Gastrocnemius medialis (tissue), 4 donors: ENCODE measurements around the gene TMTC1. TPM values are rescaled to one million over a fixed set of nuclear protein-coding genes. Genes with fewer than 3 reads are reported as not detected.

ENCODE experiments used
- ATAC-seq, 2 donors: fragments of 150-250 bp; one replicate each; pipeline ENCODE4 v1.9.1; 2016
- DNase-seq, 2 donors: peaks; one replicate each; pipeline ENCODE4 v3.0.0-alpha.2; 2019
- H3K27ac ChIP-seq, 4 donors: fragments of 200-600 bp; sonication (generic); 1 replicate in 1 of 4; 2 replicates in 3 of 4; pipeline ENCODE4 v1.5.1; 2016 to 2018; ENCODE audit warnings: mild to moderate bottlenecking in 2 of 4, moderate library complexity in 1 of 4
- H3K27me3 ChIP-seq, 3 donors: fragments of 200-600 bp; sonication (generic) in 2 of 3; 1 replicate in 1 of 3; 2 replicates in 2 of 3; pipeline versions ENCODE4 v1.5.1 to v1.6.0; 2016 to 2019; ENCODE audit warnings: mild to moderate bottlenecking in 1 of 3, moderate library complexity in 1 of 3
- H3K36me3 ChIP-seq, 2 donors: fragments of 200-600 bp; sonication (generic) in 1 of 2; one replicate each; pipeline ENCODE4 v1.5.1; 2017 to 2018
- H3K4me1 ChIP-seq, 2 donors: fragments of 200-600 bp; sonication (generic) in 1 of 2; one replicate each; pipeline ENCODE4 v1.5.1; 2016 to 2017; ENCODE audit warnings: mild to moderate bottlenecking in 2 of 2
- H3K4me3 ChIP-seq, 4 donors: fragments of 200-600 bp; sonication (generic) in 3 of 4; 1 replicate in 1 of 4; 2 replicates in 3 of 4; pipeline ENCODE4 v1.5.1; 2016 to 2019; ENCODE audit warnings: mild to moderate bottlenecking in 2 of 4
- H3K9me3 ChIP-seq, 3 donors: fragments of 200-600 bp; sonication (generic) in 2 of 3; 1 replicate in 1 of 3; 2 replicates in 2 of 3; pipeline ENCODE4 v1.5.1; 2016 to 2019
- POLR2A ChIP-seq, 2 donors: fragments of 450-650 bp; IDR thresholded peaks; one replicate each; pipeline ENCODE4 v1.6.1; 2017; ENCODE audit warnings: antibody characterized with exemption in 2 of 2, mild to moderate bottlenecking in 2 of 2, moderate library complexity in 2 of 2
- in situ Hi-C, 4 donors: fragments of 200-750 bp; cut with MboI; loops; one replicate each; pipeline versions ENCODE4 v1.15.0 to v1.8.0; 2017; ENCODE audit warnings: low sequenced_read_pairs in 4 of 4
- intact Hi-C: fragments of 100-400 bp; cut with DNase I; formaldehyde crosslinking; loops from one replicate; pipeline ENCODE4 v1.15.1; 2023; ENCODE audit warnings: low total_unique reads
- total RNA-seq, 4 donors: library from RNA; depleted of rRNA; stranded (reverse); fragments of >200 nt; gene quantifications; one replicate each; pipeline versions ENCODE4 v1.1.0 to v1.2.3, GENCODE V29; 2016
- TF ChIP-seq, protein P1 (sequence below), 5 experiments: fragments of 450-650 bp in 3 of 5; fragments of 200-600 bp in 2 of 5; sonication (generic) in 2 of 5; IDR thresholded peaks in 4 of 5; conservative IDR thresholded peaks in 1 of 5; 1 replicate in 4 of 5; 2 replicates in 1 of 5; pipeline ENCODE4 v1.5.1; 2016 to 2019; ENCODE audit warnings: antibody characterized with exemption in 5 of 5, mild to moderate bottlenecking in 3 of 5, moderate library complexity in 3 of 5

The TMTC1 gene
- total RNA-seq, 4 donors from 2014 or later: 38.5 to 83.5 (median 42.6) TPM

- TF ChIP-seq, protein P1, sequence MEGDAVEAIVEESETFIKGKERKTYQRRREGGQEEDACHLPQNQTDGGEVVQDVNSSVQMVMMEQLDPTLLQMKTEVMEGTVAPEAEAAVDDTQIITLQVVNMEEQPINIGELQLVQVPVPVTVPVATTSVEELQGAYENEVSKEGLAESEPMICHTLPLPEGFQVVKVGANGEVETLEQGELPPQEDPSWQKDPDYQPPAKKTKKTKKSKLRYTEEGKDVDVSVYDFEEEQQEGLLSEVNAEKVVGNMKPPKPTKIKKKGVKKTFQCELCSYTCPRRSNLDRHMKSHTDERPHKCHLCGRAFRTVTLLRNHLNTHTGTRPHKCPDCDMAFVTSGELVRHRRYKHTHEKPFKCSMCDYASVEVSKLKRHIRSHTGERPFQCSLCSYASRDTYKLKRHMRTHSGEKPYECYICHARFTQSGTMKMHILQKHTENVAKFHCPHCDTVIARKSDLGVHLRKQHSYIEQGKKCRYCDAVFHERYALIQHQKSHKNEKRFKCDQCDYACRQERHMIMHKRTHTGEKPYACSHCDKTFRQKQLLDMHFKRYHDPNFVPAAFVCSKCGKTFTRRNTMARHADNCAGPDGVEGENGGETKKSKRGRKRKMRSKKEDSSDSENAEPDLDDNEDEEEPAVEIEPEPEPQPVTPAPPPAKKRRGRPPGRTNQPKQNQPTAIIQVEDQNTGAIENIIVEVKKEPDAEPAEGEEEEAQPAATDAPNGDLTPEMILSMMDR (IDR thresholded peaks at IDR 0.05 in 4 of 5, conservative IDR thresholded peaks at IDR 0.05 in 1 of 5): no peak
- TF ChIP-seq POLR2A (IDR thresholded peaks at IDR 0.05): no peak
- intact Hi-C loops: no loop called here
- in situ Hi-C loops: no loop called here
Observed at GRCh38 chr12:29681370-29681769, 102.4 kb downstream of the TMTC1 start.

GRCh38 chr12:29676676-29677075, 107.1 kb downstream of the TMTC1 start:
- in situ Hi-C loops: no loop called here

More at GRCh38 chr12:29681370-29681769, 102.4 kb downstream of the TMTC1 start:
- Histone ChIP-seq H3K36me3 (no peaks in the 10 kb centered on the region), H3K27ac (no peak overlapping the region), H3K4me1 (peaks cover 15 to 19% of the 10 kb centered on the region in 2 donors), H3K27me3 (no peaks in the 10 kb centered on the region), H3K9me3 (no peaks in the 10 kb centered on the region), H3K4me3 (no peak overlapping the region)
- ATAC-seq (no peak), DNase-seq (no peak)

DNA sequence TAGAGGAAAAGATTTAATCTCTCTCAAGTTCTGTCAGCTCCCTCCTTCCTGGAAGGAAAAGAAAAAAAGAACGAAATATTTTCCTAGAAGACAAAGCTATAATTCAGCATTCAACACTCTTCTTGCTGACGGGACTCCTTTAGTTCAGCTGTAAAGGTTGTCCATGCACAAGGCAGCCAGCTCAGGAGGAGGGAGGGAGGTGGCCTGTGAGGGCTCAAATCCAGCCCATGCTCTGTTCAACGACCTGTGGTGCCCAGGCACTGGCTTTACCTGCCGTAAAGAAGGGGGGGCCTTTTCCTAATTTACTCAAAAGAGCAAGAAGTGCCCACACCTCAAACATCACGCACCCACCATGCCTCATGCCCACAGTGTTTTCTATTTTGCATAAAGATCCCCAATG, 109.3 kb downstream of the TMTC1 start:
- ATAC-seq (no peak), DNase-seq (no peak)
- in situ Hi-C loops: no loop called here
- peaks cover 45 to 51% of the 10 kb centered on the region in 2 donors for H3K4me1 ChIP-seq
- no peaks in the 10 kb centered on the region for H3K36me3 ChIP-seq
- intact Hi-C loops: no loop called here
- no peaks in the 10 kb centered on the region for H3K9me3 ChIP-seq
- no peak overlapping the region for H3K4me3 ChIP-seq
- TF ChIP-seq, protein P1 (IDR thresholded peaks at IDR 0.05 in 4 of 5, conservative IDR thresholded peaks at IDR 0.05 in 1 of 5): no peak
- no peak for TF ChIP-seq POLR2A (IDR thresholded peaks at IDR 0.05)
- no peaks in the 10 kb centered on the region for H3K27me3 ChIP-seq
- H3K27ac ChIP-seq: no peak overlapping the region

More at GRCh38 chr12:29676676-29677075, 107.1 kb downstream of the TMTC1 start:
- TF ChIP-seq, protein P1 (IDR thresholded peaks at IDR 0.05 in 4 of 5, conservative IDR thresholded peaks at IDR 0.05 in 1 of 5): no peak
- TF ChIP-seq POLR2A (IDR thresholded peaks at IDR 0.05): no peak
- Histone ChIP-seq H3K9me3 (no peaks in the 10 kb centered on the region), H3K27ac (no peak overlapping the region), H3K36me3 (no peaks in the 10 kb centered on the region), H3K4me3 (no peak overlapping the region), H3K27me3 (no peaks in the 10 kb centered on the region), H3K4me1 (peaks cover 42 to 51% of the 10 kb centered on the region in 2 donors)
- intact Hi-C loops: no loop called here
- no peak for DNase-seq
- no peak for ATAC-seq

DNA sequence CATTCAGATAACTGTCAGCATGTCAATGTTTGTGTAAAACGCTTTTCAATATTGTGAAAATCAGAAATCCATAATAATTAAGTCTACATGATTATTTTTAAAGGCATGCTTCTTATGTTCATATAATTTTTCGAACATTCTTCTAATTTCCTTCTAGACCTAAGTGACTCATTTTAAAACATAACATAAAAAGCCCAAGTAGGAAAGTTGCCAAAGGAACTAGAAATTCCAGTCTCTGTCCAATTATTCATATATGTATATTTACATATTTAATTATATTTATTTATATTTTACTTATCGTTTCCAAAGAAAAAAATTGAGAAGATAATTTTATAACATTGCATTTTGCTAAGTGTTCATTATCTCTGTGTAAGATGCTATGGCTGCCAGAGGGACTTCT, 110.4 kb downstream of the TMTC1 start:
- ATAC-seq (no peak), DNase-seq (no peak)
- no peak for TF ChIP-seq POLR2A (IDR thresholded peaks at IDR 0.05)
- TF ChIP-seq, protein P1 (IDR thresholded peaks at IDR 0.05 in 4 of 5, conservative IDR thresholded peaks at IDR 0.05 in 1 of 5): no peak
- Histone ChIP-seq H3K4me3 (no peak overlapping the region), H3K36me3 (no peaks in the 10 kb centered on the region), H3K9me3 (no peaks in the 10 kb centered on the region), H3K27ac (no peak overlapping the region), H3K4me1 (peaks cover 45 to 51% of the 10 kb centered on the region in 2 donors), H3K27me3 (no peaks in the 10 kb centered on the region)
- in situ Hi-C loops: no loop called here
- intact Hi-C loops: no loop called here

DNA sequence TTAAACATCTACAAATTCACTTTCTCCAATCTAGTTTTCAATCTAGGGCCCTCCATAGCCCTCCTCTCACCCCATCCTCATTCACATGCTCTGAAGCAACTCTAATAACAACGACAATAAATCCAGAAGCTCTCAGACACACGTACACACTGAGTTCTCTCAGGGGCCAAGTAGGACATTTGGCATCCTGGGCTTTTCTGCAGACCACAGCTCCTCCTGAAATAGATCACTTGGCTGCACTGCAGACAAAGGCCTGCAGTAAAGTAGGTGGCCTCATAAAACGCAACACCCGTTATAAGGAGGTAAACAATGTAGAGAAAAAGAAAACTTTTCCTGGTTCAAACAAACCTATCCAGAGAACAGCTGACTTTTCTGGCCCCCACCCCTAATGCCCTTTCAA, 111.2 kb downstream of the TMTC1 start:
- Histone ChIP-seq H3K9me3 (no peaks in the 10 kb centered on the region), H3K4me1 (peaks cover 44 to 49% of the 10 kb centered on the region in 2 donors), H3K36me3 (no peaks in the 10 kb centered on the region), H3K27me3 (no peaks in the 10 kb centered on the region), H3K27ac (no peak overlapping the region), H3K4me3 (no peak overlapping the region)
- intact Hi-C loops (no loop called here), in situ Hi-C loops (no loop called here)
- no peak for DNase-seq
- ATAC-seq: peak in 1 of 2 donors; percentile 30
- no peak for TF ChIP-seq POLR2A (IDR thresholded peaks at IDR 0.05)
- TF ChIP-seq, protein P1 (IDR thresholded peaks at IDR 0.05 in 4 of 5, conservative IDR thresholded peaks at IDR 0.05 in 1 of 5): no peak
